Parathyroid adenoma (tissue), 2 donors: ENCODE data around the gene LATS2.

Source experiments
- H2AFZ ChIP-seq: fragments of 300-600 bp; sonication (generic); one replicate; pipeline ENCODE4 v1.7.0; 2017; ENCODE audit warnings: antibody characterized with exemption, mild to moderate bottlenecking
- H3K27ac ChIP-seq: fragments of 300-600 bp; sonication (generic); one replicate; pipeline ENCODE4 v1.7.0; 2017
- H3K27me3 ChIP-seq: fragments of 300-600 bp; sonication (generic); one replicate; pipeline ENCODE4 v1.7.0; 2017; ENCODE audit warnings: low read length; ENCODE audit not compliant: control insufficient read depth, insufficient read depth
- H3K36me3 ChIP-seq: fragments of 300-600 bp; sonication (generic); one replicate; pipeline ENCODE4 v1.7.0; 2017; ENCODE audit warnings: low read length; ENCODE audit not compliant: control insufficient read depth, insufficient read depth
- H3K4me1 ChIP-seq: fragments of 300-600 bp; sonication (generic); one replicate; pipeline ENCODE4 v1.7.0; 2017; ENCODE audit warnings: control low read depth
- H3K4me2 ChIP-seq: fragments of 300-600 bp; sonication (generic); one replicate; pipeline ENCODE4 v1.7.0; 2017; ENCODE audit warnings: low read length
- H3K4me3 ChIP-seq: fragments of 300-600 bp; sonication (generic); one replicate; pipeline ENCODE4 v1.7.0; 2017; ENCODE audit warnings: low read depth, low read length
- H3K79me2 ChIP-seq: fragments of 300-600 bp; sonication (generic); one replicate; pipeline ENCODE4 v1.7.0; 2017; ENCODE audit warnings: control low read depth
- H3K9ac ChIP-seq: fragments of 300-600 bp; sonication (generic); one replicate; pipeline ENCODE4 v1.7.0; 2017; ENCODE audit warnings: mild to moderate bottlenecking
- H3K9me3 ChIP-seq: fragments of 300-600 bp; sonication (generic); one replicate; pipeline ENCODE4 v1.7.0; 2017; ENCODE audit warnings: low read length; ENCODE audit not compliant: control insufficient read depth
- TF ChIP-seq, protein P1 (sequence below): fragments of 300-600 bp; sonication (generic); IDR thresholded peaks from one replicate; pipeline ENCODE4 v1.7.0; 2017; ENCODE audit warnings: antibody characterized with exemption, mild to moderate bottlenecking
- donor health status: primary hyperparathyroidism.

The LATS2 gene

DNA sequence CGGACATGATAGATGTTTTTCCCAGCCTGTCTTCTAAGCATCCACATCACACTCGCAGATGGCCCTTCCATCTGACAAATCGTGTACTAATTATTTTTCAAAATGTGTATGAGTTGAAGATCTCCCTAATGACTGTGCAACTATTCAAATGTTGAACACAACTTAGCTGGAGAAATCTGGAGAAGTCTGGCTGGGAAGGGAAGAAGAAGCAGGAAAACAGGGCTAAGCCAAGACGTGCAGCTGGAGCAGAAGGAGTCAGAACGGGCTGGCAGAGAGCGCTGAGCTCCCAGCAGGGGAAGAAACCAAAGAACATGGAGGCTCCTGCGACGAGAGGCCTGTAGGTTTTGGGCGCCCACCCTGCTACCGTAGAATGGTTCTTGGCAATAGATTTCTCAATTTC is 13.2 kb upstream of the LATS2 start:
- H3K4me2 ChIP-seq: no peak overlapping the region
- peak overlapping the region; percentile 9 for H3K4me3 ChIP-seq

DNA sequence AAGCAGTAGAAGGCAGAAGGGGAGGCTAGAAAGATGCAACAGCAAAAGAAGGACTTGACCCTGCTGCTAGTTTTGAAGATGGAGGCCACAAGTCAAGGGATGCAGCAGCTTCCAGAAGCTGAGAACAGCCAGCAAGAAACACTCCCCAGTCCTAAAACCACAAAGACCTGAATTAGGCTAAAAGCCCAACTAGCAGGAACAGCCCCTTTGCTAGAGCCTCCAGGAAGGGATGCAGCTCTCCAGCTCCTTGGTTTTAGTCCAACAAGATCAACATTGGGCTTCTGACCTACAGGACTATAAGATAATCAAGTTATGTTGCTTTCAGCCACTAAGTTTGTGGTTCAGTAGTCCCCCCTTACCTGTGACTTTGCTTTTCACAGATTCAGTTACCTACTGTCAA is 10.5 kb upstream of the LATS2 start:
- H3K79me2 ChIP-seq: no peaks in the 10 kb centered on the region
- no peak overlapping the region for H2AFZ ChIP-seq
- H3K9me3 ChIP-seq: no peaks in the 10 kb centered on the region
- no peak overlapping the region for H3K27ac ChIP-seq
- H3K36me3 ChIP-seq: no peaks in the 10 kb centered on the region
- TF ChIP-seq, protein P1, sequence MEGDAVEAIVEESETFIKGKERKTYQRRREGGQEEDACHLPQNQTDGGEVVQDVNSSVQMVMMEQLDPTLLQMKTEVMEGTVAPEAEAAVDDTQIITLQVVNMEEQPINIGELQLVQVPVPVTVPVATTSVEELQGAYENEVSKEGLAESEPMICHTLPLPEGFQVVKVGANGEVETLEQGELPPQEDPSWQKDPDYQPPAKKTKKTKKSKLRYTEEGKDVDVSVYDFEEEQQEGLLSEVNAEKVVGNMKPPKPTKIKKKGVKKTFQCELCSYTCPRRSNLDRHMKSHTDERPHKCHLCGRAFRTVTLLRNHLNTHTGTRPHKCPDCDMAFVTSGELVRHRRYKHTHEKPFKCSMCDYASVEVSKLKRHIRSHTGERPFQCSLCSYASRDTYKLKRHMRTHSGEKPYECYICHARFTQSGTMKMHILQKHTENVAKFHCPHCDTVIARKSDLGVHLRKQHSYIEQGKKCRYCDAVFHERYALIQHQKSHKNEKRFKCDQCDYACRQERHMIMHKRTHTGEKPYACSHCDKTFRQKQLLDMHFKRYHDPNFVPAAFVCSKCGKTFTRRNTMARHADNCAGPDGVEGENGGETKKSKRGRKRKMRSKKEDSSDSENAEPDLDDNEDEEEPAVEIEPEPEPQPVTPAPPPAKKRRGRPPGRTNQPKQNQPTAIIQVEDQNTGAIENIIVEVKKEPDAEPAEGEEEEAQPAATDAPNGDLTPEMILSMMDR: no peak
- H3K9ac ChIP-seq: no peak overlapping the region
- H3K4me3 ChIP-seq: no peak overlapping the region
- H3K27me3 ChIP-seq: no peaks in the 10 kb centered on the region
- no peaks in the 10 kb centered on the region for H3K4me1 ChIP-seq
- no peak overlapping the region for H3K4me2 ChIP-seq

More for the DNA sequence above, 13.2 kb upstream of the LATS2 start:
- no peaks in the 10 kb centered on the region for H3K27me3 ChIP-seq
- no peaks in the 10 kb centered on the region for H3K4me1 ChIP-seq
- no peaks in the 10 kb centered on the region for H3K36me3 ChIP-seq
- TF ChIP-seq, protein P1: no peak
- H3K27ac ChIP-seq: peak overlapping the region; percentile 32
- no peak overlapping the region for H3K9ac ChIP-seq
- H2AFZ ChIP-seq: no peak overlapping the region
- no peaks in the 10 kb centered on the region for H3K9me3 ChIP-seq
- no peaks in the 10 kb centered on the region for H3K79me2 ChIP-seq

DNA sequence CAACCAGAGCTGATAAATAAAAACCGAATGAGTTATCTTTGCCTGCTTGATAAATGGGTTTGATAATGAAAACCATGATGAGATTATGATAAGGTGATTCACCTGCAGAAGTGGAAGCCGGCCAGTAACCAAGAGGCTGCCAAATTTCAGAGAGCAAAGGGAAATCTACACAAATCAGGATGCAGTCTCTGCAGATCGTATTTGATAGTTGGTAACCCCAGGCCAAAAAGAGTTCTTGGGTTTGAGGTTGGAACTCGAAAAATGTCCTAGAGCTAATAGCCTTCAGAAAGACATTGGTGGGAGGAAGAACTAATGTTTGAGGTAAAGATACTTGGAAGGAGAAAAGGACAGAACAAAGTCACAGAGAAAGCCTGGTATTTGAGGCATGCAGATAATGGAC is 9.6 kb upstream of the LATS2 start:
- H3K27ac ChIP-seq: no peak overlapping the region
- H3K9ac ChIP-seq: no peak overlapping the region
- no peak overlapping the region for H3K4me2 ChIP-seq
- H3K36me3 ChIP-seq: no peaks in the 10 kb centered on the region
- no peak overlapping the region for H2AFZ ChIP-seq
- H3K79me2 ChIP-seq: no peaks in the 10 kb centered on the region
- TF ChIP-seq, protein P1: no peak
- H3K9me3 ChIP-seq: no peaks in the 10 kb centered on the region
- H3K27me3 ChIP-seq: no peaks in the 10 kb centered on the region
- no peak overlapping the region for H3K4me3 ChIP-seq
- H3K4me1 ChIP-seq: no peaks in the 10 kb centered on the region

DNA sequence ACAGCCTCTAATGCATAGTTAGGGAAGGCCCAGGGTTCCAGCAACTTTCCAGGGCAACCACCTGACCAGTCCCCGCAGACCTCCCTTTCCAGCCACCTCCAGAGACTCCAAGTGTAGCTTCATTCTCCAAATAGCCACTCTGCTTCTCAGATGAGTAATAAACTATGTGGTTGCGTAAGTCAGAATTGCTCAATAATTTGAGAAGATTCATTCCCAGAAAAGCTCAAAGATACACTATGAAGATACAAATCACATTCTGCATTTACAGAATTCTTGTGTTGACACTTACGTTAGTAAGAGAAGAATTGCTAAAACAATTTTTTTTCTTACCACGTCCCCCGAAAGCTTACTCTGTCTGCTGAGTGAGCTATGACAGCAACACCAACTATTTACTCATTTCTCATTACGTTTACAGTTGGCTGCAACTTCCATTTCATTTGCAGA is 8.2 kb upstream of the LATS2 start:
- peak overlapping the region; percentile 4 for H3K27ac ChIP-seq

DNA sequence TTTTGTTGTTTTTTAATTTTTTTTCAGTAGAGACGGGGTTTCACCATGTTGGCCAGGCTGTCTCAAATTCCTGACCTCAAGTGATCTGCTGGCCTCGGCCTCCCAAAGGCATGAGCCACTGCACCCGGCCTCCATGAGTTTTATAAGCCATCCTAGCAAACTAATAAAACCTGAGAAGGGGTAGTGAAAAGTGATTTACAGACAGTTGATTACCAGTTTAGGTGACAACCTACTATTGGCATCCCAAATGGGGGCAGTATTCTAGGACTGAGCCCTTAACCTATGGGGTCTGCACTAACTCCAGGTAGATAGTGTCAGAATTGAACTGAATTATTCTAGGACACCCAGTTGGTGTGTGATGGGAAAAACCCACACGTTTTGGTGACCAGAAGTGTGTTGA is 6.5 kb upstream of the LATS2 start:
- no peaks in the 10 kb centered on the region for H3K79me2 ChIP-seq
- no peak overlapping the region for H3K27ac ChIP-seq

More for the DNA sequence above, 8.2 kb upstream of the LATS2 start:
- H3K4me3 ChIP-seq: no peak overlapping the region
- H3K36me3 ChIP-seq: no peaks in the 10 kb centered on the region
- no peak overlapping the region for H3K4me2 ChIP-seq
- no peaks in the 10 kb centered on the region for H3K9me3 ChIP-seq
- no peak overlapping the region for H2AFZ ChIP-seq
- H3K4me1 ChIP-seq: no peaks in the 10 kb centered on the region
- H3K79me2 ChIP-seq: no peaks in the 10 kb centered on the region
- TF ChIP-seq, protein P1: no peak
- no peaks in the 10 kb centered on the region for H3K27me3 ChIP-seq
- no peak overlapping the region for H3K9ac ChIP-seq

More for the DNA sequence above, 6.5 kb upstream of the LATS2 start:
- TF ChIP-seq, protein P1: no peak
- no peak overlapping the region for H3K4me2 ChIP-seq
- H3K4me1 ChIP-seq: no peaks in the 10 kb centered on the region
- H3K36me3 ChIP-seq: no peaks in the 10 kb centered on the region
- H3K9ac ChIP-seq: no peak overlapping the region
- H3K9me3 ChIP-seq: no peaks in the 10 kb centered on the region
- no peak overlapping the region for H3K4me3 ChIP-seq
- H3K27me3 ChIP-seq: no peaks in the 10 kb centered on the region
- H2AFZ ChIP-seq: no peak overlapping the region
